Prostate gland (tissue), 2 donors: ENCODE results near the gene SLIT1.

Experiments
- CTCF ChIP-seq, 4 experiments: fragments of 200-600 bp in 2 of 4; fragments of 450-650 bp in 2 of 4; sonication (generic) in 2 of 4; IDR thresholded peaks; 1 replicate in 3 of 4; 2 replicates in 1 of 4; pipeline ENCODE4 v1.5.1; 2016 to 2019; ENCODE audit warnings: antibody characterized with exemption in 4 of 4, mild to moderate bottlenecking in 2 of 4, moderate library complexity in 2 of 4
- POLR2A ChIP-seq: fragments of 450-650 bp; IDR thresholded peaks from one replicate; pipeline ENCODE4 v1.6.1; 2016; ENCODE audit warnings: antibody characterized with exemption, mild to moderate bottlenecking
- POLR2AphosphoS5 ChIP-seq: sonication (generic); formaldehyde crosslinking; IDR thresholded peaks from one replicate; pipeline ENCODE4 v1.6.1; 2017; ENCODE audit warnings: antibody characterized with exemption

GRCh38 chr10:97106207-97106606, 79.6 kb downstream of the SLIT1 start:
- TF ChIP-seq POLR2A (no peak), POLR2AphosphoS5 (no peak), CTCF (IDR thresholded peaks at IDR 0.05) (no peak)
